ENCODE measurements around the gene ZNF177.

ZNF177 gene

GRCh38 chr19:9431475-9431874 lies 68.7 kb downstream of the ZNF177 start:
- DNase-seq, result peak; percentile 21 to 27
